HG03095 (cell line): Measurements from ENCODE around the gene EPHA10.

Source experiments
- ATAC-seq: cut with Tn5 transposase; IDR thresholded peaks from one replicate; pipeline ENCODE4 v1.9.1; 2021; ENCODE audit warnings: moderate library complexity; ENCODE audit not compliant: unreplicated experiment

EPHA10 gene

DNA sequence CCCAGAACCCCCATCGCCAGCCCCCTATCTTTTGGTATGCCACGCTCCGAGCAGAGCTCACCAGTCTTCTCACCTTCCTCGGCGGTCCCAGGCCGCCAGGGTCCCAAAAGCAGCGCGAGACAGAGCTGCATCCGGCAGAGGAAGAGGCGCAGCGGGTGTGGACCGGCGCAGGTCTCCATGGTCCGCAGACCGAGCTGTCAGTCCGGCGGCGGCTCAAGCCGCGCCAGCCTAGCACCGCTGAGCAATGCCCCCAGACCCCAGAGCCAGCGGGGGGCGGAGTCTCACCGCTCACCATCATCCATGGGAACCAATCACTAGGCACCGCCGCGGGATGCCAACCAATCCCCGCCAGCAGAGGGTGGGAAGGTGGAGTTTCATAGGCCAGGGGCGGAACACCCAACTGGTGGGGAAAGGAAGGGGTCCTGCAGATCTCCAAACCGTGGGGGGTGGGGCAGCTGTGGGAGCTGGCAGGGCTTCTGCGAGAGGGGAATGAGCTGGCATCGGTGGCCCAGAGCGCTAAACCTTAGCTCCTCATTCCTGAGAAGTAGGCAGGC lies at the start of gene EPHA10:
Gene EPHA10 (minus strand): TSS at position 233 of the 554 bp plus-strand sequence. CDS start 54 bp downstream, at position 179.
- ATAC-seq, result no peak

- no peak for ATAC-seq
Measured at GRCh38 chr1:37814252-37814651, 49.3 kb upstream of the EPHA10 start.

DNA sequence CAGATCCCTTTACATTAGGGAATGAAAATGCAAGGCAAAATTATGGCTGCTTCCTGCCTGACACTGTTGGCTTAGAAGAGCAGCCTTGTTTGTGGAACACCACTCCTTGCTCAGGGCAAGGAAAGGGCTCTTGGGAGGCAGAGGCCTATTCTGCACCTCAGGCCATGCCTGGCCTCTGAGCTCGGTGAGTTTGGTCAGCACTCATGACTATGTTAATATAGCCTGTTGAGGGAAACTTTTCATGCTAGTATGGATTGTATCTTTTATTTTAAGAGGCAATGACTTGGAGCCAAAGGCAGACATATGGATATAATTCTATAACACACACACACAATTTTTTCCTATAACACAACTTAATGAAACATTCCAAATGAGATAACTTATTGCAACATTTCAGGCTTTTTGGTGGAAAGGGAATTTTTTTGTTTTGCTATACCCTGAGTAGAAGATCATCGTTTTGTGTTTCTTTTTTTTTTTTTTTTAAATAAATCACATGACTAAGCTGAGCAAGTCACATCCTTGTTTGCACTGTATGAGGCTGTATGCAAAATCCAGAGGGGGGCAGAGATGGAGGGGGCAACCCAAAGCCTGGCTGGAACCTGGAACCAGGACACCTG lies 48.7 kb upstream of the EPHA10 start:
- ATAC-seq, result no peak

- ATAC-seq, result peak; percentile 36
Measured at GRCh38 chr1:37811027-37811655, 46.2 kb upstream of the EPHA10 start.

- ATAC-seq, result no peak
Measured at GRCh38 chr1:37809942-37810341, 45.0 kb upstream of the EPHA10 start.

- ATAC-seq, result peak; percentile 25
Measured at GRCh38 chr1:37808369-37809319, 43.7 kb upstream of the EPHA10 start.

DNA sequence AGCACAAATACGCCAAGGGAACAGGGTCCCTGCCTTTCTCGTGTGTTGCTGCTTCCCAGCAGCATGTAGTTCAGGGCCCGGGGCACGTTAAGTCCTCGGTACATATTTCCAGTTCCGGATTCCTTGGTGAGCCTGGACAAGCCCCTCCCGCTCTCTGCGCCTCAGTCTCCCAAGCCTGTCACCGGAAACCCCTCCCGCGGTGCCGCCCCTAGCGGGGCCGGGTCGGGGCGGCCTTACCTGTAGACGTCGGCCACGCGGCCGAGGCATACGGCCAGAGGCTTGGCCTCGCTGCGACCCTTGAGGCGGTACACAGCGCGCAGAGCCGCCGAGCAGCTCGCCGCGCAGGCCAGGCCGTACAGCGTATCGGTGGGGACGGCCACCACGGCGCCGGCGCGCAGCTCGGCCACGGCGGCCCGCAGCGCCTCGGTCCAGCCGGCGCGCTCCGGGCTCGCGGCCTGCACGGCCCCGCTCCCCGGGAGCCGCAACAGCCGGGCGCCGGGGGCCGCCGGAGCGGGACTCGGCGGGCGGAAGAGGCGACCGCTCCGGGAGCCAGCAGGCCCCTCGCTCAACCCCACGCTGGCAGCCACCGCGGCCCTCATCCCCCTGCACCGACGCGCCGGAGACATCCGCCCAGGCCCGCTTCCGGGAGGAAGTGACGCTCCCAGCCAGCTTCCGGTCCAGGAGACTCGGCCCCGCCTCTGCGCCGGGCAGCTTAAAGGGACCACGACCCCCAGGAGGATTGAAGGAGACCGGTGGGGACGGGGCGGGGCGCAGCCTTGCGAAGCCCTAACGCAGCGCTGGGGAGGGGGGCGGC lies 42.8 kb upstream of the EPHA10 start, which contains the start of the genes C1orf122 and YRDC:
Gene C1orf122 (plus strand): TSS at position 236 of the 814 bp plus-strand sequence. CDS start 615 bp downstream, outside the sequence.
Gene YRDC (minus strand): TSS at position 654 of the 814 bp plus-strand sequence. CDS start 28 bp downstream, at position 626.
- peak; percentile 80 for ATAC-seq

DNA sequence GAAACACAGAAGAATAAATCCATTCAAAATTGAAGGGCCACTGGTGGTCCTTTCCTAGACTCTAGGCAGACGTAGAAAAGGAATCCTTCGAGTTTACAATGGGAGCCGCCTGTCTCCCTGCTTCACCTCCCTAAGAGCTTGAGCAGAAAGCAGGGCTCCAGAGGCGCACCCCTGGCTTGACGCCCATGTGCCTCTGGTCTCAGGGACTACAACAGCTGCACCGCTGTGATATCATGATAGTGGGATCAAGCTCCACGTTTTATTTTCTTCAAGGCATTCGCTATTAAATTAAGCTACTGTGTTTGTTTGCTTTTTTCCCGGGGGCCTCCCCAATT lies 42.3 kb upstream of the EPHA10 start:
- ATAC-seq, result no peak

DNA sequence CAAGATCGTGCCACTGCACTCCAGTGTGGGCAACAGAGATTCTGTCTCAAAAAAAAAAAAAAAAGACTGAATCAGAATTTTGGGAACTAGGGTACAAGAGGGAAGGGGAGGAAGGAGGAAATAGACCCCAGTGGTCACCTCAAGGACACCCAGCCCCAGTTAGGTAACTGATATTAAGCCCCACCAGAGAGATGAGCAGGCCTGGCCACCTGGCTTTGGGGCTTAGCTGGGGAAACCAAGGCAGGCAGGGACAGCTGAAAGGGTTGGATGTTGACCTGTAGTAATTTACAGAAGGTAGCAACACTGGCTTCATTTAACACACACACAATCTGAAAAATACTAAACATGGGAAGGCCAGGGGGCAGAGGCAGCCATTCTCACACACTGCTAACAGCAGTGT lies 37.5 kb upstream of the EPHA10 start:
- no peak for ATAC-seq

DNA sequence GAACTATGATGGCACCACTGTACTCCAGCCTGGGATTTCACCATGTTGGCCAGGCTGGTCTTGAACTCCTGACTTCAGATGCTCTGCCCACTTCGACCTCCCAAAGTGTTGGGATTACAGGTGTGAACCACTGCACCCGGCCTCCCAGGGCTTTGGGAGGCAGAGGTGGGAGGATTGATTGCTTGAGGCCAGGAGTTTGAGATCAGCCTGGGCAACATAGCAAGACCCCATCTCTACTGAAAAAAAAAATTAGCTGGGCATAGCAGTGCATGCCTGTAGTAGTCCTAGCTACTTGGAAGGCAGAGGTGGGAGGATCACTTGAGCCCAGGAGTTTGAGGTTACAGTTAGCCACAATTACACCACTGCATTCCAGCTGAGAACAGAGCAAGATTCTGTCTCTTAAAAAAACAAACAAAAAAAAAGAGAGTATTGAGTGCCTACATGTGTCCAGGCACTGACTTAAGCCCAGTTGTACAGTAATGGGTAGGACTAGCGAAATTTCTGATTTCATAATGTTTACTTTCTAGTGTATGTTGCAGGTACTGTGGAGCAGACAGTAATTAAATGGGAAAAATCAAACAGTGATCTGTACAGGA lies 32.9 kb upstream of the EPHA10 start:
- ATAC-seq, result no peak

GRCh38 chr1:37795340-37796125 lies 30.6 kb upstream of the EPHA10 start:
- no peak for ATAC-seq

GRCh38 chr1:37794372-37795339 lies 29.7 kb upstream of the EPHA10 start:
- peak; percentile 33 for ATAC-seq

DNA sequence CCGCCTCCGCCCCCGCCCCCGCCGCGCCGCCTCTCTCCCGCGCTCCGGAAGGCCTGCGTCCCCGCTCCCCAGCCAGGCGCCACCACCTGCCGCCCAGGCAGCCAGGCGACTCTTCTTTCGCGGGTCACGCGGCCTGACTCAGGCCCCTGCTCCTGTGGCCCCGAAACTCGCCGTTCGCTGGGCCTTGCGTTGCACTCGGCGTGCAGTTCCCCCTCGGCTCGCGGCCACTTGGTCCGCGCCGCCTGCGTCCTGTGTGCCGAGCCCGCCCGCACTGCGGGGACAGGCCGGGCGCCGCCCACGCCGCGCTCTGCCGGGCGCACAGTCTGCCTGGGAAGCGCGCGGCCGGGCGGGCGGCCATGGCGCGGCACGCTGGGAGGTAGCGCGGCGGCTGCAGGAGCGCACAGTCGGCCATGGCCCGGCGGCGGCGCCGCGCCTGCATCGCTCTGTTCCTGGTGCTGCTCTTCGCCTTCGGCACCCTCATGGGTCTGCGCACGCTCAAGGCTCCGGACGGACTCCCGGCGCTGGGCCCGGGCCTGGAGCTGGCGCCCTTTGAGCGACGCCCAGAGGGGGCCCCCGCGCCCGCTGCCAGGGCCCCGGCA lies 29.0 kb upstream of the EPHA10 start, which contains the start of gene MANEAL:
Gene MANEAL (plus strand): TSS at position 75 of the 599 bp plus-strand sequence. CDS start 336 bp downstream, at position 411.
- ATAC-seq, result peak; percentile 58

- no peak for ATAC-seq
Measured at GRCh38 chr1:37792943-37793686, 28.2 kb upstream of the EPHA10 start.

GRCh38 chr1:37782491-37782890 lies 17.6 kb upstream of the EPHA10 start:
- no peak for ATAC-seq

DNA sequence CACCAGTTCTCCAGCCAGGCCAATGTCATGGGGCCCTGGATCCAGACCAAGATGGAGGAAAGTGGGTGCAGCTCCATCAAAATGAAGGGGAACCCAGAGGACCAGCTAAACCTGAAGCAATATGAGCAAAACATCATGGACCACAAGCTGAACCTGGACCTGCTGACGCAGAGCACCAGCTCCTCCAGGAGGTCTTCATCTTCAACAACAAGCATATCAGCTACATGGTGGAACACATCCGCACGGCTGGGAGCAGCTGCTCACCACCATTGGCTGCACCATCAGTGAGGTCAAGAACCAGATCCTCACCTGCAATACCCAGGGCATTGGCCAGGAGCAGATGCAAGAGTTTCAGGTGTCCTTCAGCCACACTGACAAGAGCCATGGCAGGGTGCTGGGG lies 13.7 kb upstream of the EPHA10 start:
- no peak for ATAC-seq
